ENCODE measurements around the gene TSPAN18. TPM values are rescaled to one million over a fixed set of nuclear protein-coding genes. Genes with fewer than 3 reads are reported as not detected.

TSPAN18 gene
- total RNA-seq, 1 donor from 2014 or later: 25.7 TPM

- Mint-ChIP-seq H3K36me3 (ENCODE audit: insufficient read depth) (peaks cover 1% of the 10 kb centered on the region), H3K9me3 (ENCODE audit: low read depth) (peaks cover 10% of the 10 kb centered on the region), H3K4me1 (ENCODE audit: low read depth) (peaks cover 14% of the 10 kb centered on the region), H3K27ac (peak overlapping the region; percentile 63), H3K27me3 (no peaks in the 10 kb centered on the region), H3K4me3 (ENCODE audit: low read depth) (no peak overlapping the region)
- no peak for DNase-seq (ENCODE audit: low spot score, unreplicated experiment)
- peak; percentile 32 for TF ChIP-seq CTCF (IDR thresholded peaks at IDR 0.05; ENCODE audit: unreplicated experiment)
Measured at GRCh38 chr11:44760917-44761550, 34.3 kb downstream of the TSPAN18 start.

GRCh38 chr11:44761551-44761961 is 34.8 kb downstream of the TSPAN18 start:
- no peak for DNase-seq (ENCODE audit: low spot score, unreplicated experiment)
- no peak overlapping the region for H3K4me3 Mint-ChIP-seq (ENCODE audit: low read depth)
- H3K9me3 Mint-ChIP-seq (ENCODE audit: low read depth): peaks cover 10% of the 10 kb centered on the region
- peak overlapping the region; percentile 63 for H3K27ac Mint-ChIP-seq
- no peaks in the 10 kb centered on the region for H3K27me3 Mint-ChIP-seq
- H3K36me3 Mint-ChIP-seq (ENCODE audit: insufficient read depth): peaks cover 3% of the 10 kb centered on the region
- no peak for TF ChIP-seq CTCF (IDR thresholded peaks at IDR 0.05; ENCODE audit: unreplicated experiment)
- H3K4me1 Mint-ChIP-seq (ENCODE audit: low read depth): peaks cover 14% of the 10 kb centered on the region

- no peak for DNase-seq (ENCODE audit: low spot score, unreplicated experiment)
- Mint-ChIP-seq H3K4me1 (ENCODE audit: low read depth) (peaks cover 14% of the 10 kb centered on the region), H3K27me3 (no peaks in the 10 kb centered on the region), H3K4me3 (ENCODE audit: low read depth) (no peak overlapping the region), H3K27ac (peak overlapping the region; percentile 15), H3K9me3 (ENCODE audit: low read depth) (peaks cover 8% of the 10 kb centered on the region), H3K36me3 (ENCODE audit: insufficient read depth) (peaks cover 10% of the 10 kb centered on the region)
- no peak for TF ChIP-seq CTCF (IDR thresholded peaks at IDR 0.05; ENCODE audit: unreplicated experiment)
Measured at GRCh38 chr11:44763121-44763820, 36.5 kb downstream of the TSPAN18 start.

GRCh38 chr11:44764583-44764982 is 37.8 kb downstream of the TSPAN18 start:
- peaks cover 15% of the 10 kb centered on the region for H3K36me3 Mint-ChIP-seq (ENCODE audit: insufficient read depth)
- no peak overlapping the region for H3K4me3 Mint-ChIP-seq (ENCODE audit: low read depth)
- no peaks in the 10 kb centered on the region for H3K27me3 Mint-ChIP-seq
- TF ChIP-seq CTCF (IDR thresholded peaks at IDR 0.05; ENCODE audit: unreplicated experiment): no peak
- H3K27ac Mint-ChIP-seq: no peak overlapping the region
- H3K4me1 Mint-ChIP-seq (ENCODE audit: low read depth): peaks cover 17% of the 10 kb centered on the region
- H3K9me3 Mint-ChIP-seq (ENCODE audit: low read depth): peaks cover 9% of the 10 kb centered on the region
- DNase-seq (ENCODE audit: low spot score, unreplicated experiment): no peak

GRCh38 chr11:44765026-44765595 is 38.3 kb downstream of the TSPAN18 start:
- no peak overlapping the region for H3K27ac Mint-ChIP-seq
- DNase-seq (ENCODE audit: low spot score, unreplicated experiment): no peak
- H3K36me3 Mint-ChIP-seq (ENCODE audit: insufficient read depth): peaks cover 15% of the 10 kb centered on the region
- H3K4me1 Mint-ChIP-seq (ENCODE audit: low read depth): peaks cover 20% of the 10 kb centered on the region
- TF ChIP-seq CTCF (IDR thresholded peaks at IDR 0.05; ENCODE audit: unreplicated experiment): no peak
- H3K9me3 Mint-ChIP-seq (ENCODE audit: low read depth): peaks cover 9% of the 10 kb centered on the region
- no peaks in the 10 kb centered on the region for H3K27me3 Mint-ChIP-seq
- H3K4me3 Mint-ChIP-seq (ENCODE audit: low read depth): no peak overlapping the region
